ENCODE data around the gene CPLANE1.

GRCh38 chr5:37247496-37247895 is 1.7 kb downstream of the CPLANE1 start:
- TF ChIP-seq, protein P1, sequence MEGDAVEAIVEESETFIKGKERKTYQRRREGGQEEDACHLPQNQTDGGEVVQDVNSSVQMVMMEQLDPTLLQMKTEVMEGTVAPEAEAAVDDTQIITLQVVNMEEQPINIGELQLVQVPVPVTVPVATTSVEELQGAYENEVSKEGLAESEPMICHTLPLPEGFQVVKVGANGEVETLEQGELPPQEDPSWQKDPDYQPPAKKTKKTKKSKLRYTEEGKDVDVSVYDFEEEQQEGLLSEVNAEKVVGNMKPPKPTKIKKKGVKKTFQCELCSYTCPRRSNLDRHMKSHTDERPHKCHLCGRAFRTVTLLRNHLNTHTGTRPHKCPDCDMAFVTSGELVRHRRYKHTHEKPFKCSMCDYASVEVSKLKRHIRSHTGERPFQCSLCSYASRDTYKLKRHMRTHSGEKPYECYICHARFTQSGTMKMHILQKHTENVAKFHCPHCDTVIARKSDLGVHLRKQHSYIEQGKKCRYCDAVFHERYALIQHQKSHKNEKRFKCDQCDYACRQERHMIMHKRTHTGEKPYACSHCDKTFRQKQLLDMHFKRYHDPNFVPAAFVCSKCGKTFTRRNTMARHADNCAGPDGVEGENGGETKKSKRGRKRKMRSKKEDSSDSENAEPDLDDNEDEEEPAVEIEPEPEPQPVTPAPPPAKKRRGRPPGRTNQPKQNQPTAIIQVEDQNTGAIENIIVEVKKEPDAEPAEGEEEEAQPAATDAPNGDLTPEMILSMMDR (IDR thresholded peaks at IDR 0.05; ENCODE audit: low read depth, low read length): no peak
- TF ChIP-seq POLR2A (IDR thresholded peaks at IDR 0.05; ENCODE audit: extremely low read depth, insufficient read length) (no peak), MYC (IDR thresholded peaks at IDR 0.05; ENCODE audit: low read depth, low read length) (no peak), MAX (IDR thresholded peaks at IDR 0.05; ENCODE audit: low read depth, low read length) (no peak)
